ENCODE measurements around the gene MICAL2.

MICAL2 gene

GRCh38 chr11:12066056-12066798 lies 44.2 kb upstream of the MICAL2 start (continued):
- no peak for TF ChIP-seq ZNF148 (tag by site-specific recombination; IDR thresholded peaks at IDR 0.05; ENCODE audit: borderline replicate concordance)
- TF ChIP-seq ZNF394 (tag by site-specific recombination; IDR thresholded peaks at IDR 0.05; ENCODE audit: borderline replicate concordance) = peak; percentile 33; the same call in 1 of the 2 replicates
- TF ChIP-seq AEBP2 (tag by site-specific recombination; IDR thresholded peaks at IDR 0.05; ENCODE audit: borderline replicate concordance) = no peak
- TF ChIP-seq ZNF558 (tag by site-specific recombination; IDR thresholded peaks at IDR 0.05) = 0 out of 2 replicates have a peak, but pooled peaks have one; percentile 17
- TF ChIP-seq PATZ1 (tag by site-specific recombination; IDR thresholded peaks at IDR 0.05) = 0 out of 2 replicates have a peak, but pooled peaks have one; percentile 24
- TF ChIP-seq ZNF366 (tag by site-specific recombination; conservative IDR thresholded peaks at IDR 0.05) = peak; percentile 90
- TF ChIP-seq PRDM10 (tag by site-specific recombination; IDR thresholded peaks at IDR 0.05) = peak; percentile 72
- peak; percentile 92 for TF ChIP-seq SCRT2 (tag by site-specific recombination; IDR thresholded peaks at IDR 0.05)

GRCh38 chr11:12066799-12067508 lies 43.4 kb upstream of the MICAL2 start:
- CTCF ChIA-PET = interaction anchor here (0.9 to 3.1 kb wide), 6 partner anchors 19 to 299 kb away, joined by 4 to 17 read pairs (median 5); no protein-coding TSS in a partner anchor
- POLR2A ChIA-PET = interaction anchor here (0.6 to 2.4 kb wide), 5 partner anchors 20 to 1258 kb away, joined by 3 to 7 read pairs (median 4); partner anchors contain the start of gene EIF4G2
- no peak overlapping the region for H3K4me3 ChIP-seq (ENCODE audit: low read depth, low read length)
- no peaks in the 10 kb centered on the region for H3K9me3 ChIP-seq (ENCODE audit: control insufficient read depth, insufficient read depth, low read depth, low read length)
- no peaks in the 10 kb centered on the region for H3K4me1 ChIP-seq (ENCODE audit: control insufficient read depth, insufficient read depth, low read length)
- no peaks in the 10 kb centered on the region for H3K36me3 ChIP-seq (ENCODE audit: control insufficient read depth in 2 of 2, insufficient read depth in 1 of 2, low read length in 2 of 2)
- H3K27ac ChIP-seq (ENCODE audit: extremely low read depth, low read depth, low read length) = peak overlapping the region; percentile 28; the same call in 1 of the 2 replicates
- TF ChIP-seq ZNF223 (tag by site-specific recombination; IDR thresholded peaks at IDR 0.05) (no peak), ZNF18 (tag by site-specific recombination; IDR thresholded peaks at IDR 0.05) (peak; percentile 70; the same call in 1 of the 2 replicates), SP3 (tag by site-specific recombination; IDR thresholded peaks at IDR 0.05) (no peak), ZNF146 (tag by site-specific recombination; IDR thresholded peaks at IDR 0.05) (no peak), ZNF112 (tag by site-specific recombination; IDR thresholded peaks at IDR 0.05) (no peak), GFI1B (tag by site-specific recombination; IDR thresholded peaks at IDR 0.05) (no peak), ZNF473 (tag by site-specific recombination; IDR thresholded peaks at IDR 0.05) (no peak), ZNF280C (tag by site-specific recombination; IDR thresholded peaks at IDR 0.05) (no peak), ZNF776 (tag by site-specific recombination; IDR thresholded peaks at IDR 0.05; ENCODE audit: borderline replicate concordance) (no peak), ZNF366 (tag by site-specific recombination; conservative IDR thresholded peaks at IDR 0.05) (no peak), ZNF324 (tag by site-specific recombination; IDR thresholded peaks at IDR 0.05) (no peak), ZNF561 (tag by site-specific recombination; IDR thresholded peaks at IDR 0.05; ENCODE audit: borderline replicate concordance) (no peak), ZNF16 (tag by site-specific recombination; IDR thresholded peaks at IDR 0.05; ENCODE audit: low read depth) (no peak)

All from HEK293 (cell line).